Right lobe of liver (tissue), 4 donors: ENCODE results near the gene RNLS.

Experiments
- POLR2A ChIP-seq: fragments of 450-650 bp; IDR thresholded peaks from one replicate; pipeline ENCODE4 v1.6.1; 2017; ENCODE audit warnings: antibody characterized with exemption, mild to moderate bottlenecking
- TF ChIP-seq, protein P1 (sequence below), 4 donors: fragments of 200-600 bp in 3 of 4; fragments of 450-650 bp in 1 of 4; IDR thresholded peaks; one replicate each; pipeline versions ENCODE4 v1.5.1 to v1.8.0; 2016 to 2022; ENCODE audit warnings: antibody characterized with exemption in 4 of 4, mild to moderate bottlenecking in 2 of 4
- donor health status: DM: no; HTN: no; CAD: no.
- donor health status: DM: no; HTN: no; CAD: no.
- donor health status: DM: no; HTN: yes; CAD: no.

DNA sequence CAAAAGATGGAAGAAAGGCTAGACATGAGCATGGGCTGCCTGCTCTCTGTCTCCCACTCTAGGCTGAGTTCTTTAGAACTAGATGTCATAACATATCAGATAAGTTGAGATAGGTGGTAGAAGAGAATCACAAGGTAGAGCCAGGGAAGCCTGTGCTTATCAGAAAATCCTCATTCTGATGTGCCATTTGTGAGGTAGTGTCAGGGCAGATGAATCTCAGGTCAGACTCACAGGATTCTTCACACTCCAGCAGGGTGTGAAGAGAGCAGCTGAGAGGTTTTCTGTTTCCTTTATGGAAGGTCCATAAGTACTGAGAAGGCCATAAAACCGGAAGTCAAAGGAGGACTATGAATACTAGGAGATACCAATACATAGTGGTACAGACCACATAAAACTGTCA lies 132.9 kb downstream of the RNLS start:
- TF ChIP-seq, protein P1, sequence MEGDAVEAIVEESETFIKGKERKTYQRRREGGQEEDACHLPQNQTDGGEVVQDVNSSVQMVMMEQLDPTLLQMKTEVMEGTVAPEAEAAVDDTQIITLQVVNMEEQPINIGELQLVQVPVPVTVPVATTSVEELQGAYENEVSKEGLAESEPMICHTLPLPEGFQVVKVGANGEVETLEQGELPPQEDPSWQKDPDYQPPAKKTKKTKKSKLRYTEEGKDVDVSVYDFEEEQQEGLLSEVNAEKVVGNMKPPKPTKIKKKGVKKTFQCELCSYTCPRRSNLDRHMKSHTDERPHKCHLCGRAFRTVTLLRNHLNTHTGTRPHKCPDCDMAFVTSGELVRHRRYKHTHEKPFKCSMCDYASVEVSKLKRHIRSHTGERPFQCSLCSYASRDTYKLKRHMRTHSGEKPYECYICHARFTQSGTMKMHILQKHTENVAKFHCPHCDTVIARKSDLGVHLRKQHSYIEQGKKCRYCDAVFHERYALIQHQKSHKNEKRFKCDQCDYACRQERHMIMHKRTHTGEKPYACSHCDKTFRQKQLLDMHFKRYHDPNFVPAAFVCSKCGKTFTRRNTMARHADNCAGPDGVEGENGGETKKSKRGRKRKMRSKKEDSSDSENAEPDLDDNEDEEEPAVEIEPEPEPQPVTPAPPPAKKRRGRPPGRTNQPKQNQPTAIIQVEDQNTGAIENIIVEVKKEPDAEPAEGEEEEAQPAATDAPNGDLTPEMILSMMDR (IDR thresholded peaks at IDR 0.05), result no peak
- no peak for TF ChIP-seq POLR2A
